H1 (cell line): ENCODE measurements around the gene RSAD1. TPM values are rescaled to one million over a fixed set of nuclear protein-coding genes. Genes with fewer than 3 reads are reported as not detected.

Source experiments
- CTCF ChIA-PET: fragments of 300-600 bp; sonication (Branson Sonifier 250); formaldehyde crosslinking; loops from one replicate; lab custom pipeline; 2021; ENCODE audit not compliant: partially characterized antibody; lab: Charles Lee
- POLR2A ChIA-PET: fragments of 300-600 bp; sonication (Branson Sonifier 250); formaldehyde crosslinking; loops from one replicate; lab custom pipeline; 2021; ENCODE audit warnings: inconsistent platforms; ENCODE audit not compliant: partially characterized antibody; lab: Charles Lee
- DNase-seq, 2 experiments: peaks; one replicate each; pipeline versions ENCODE4 v3.0.0 to v3.0.0-alpha.2; 2010 to 2022; ENCODE audit warnings: low spot score in 2 of 2, low read depth in 1 of 2, mixed read lengths in 1 of 2
- FAIRE-seq: peaks from 2 replicates; lab custom pipeline; 2011; peaks lifted over from hg19 to GRCh38; lab: Jason Lieb, UNC
- H2AFZ ChIP-seq: 2 replicates; pipeline ENCODE4 v1.8.1; 2012; ENCODE audit warnings: low read length, inconsistent platforms
- H2AK5ac ChIP-seq: 2 replicates; pipeline ENCODE4 v1.6.1; 2013; ENCODE audit warnings: low read depth, low read length
- H2BK120ac ChIP-seq: replicated peaks from 2 replicates; pipeline ENCODE3; 2013; ENCODE audit warnings: low read depth, low read length, inconsistent platforms
- H2BK12ac ChIP-seq: 2 replicates; pipeline ENCODE4 v1.6.1; 2013; ENCODE audit warnings: low read depth, low read length
- H2BK15ac ChIP-seq: 2 replicates; pipeline ENCODE4 v1.6.1; 2013; ENCODE audit warnings: low read length
- H2BK20ac ChIP-seq: 2 replicates; pipeline ENCODE4 v1.6.1; 2013; ENCODE audit warnings: low read length
- H2BK5ac ChIP-seq: 2 replicates; pipeline ENCODE4 v1.6.1; 2013; ENCODE audit warnings: low read depth, low read length
- H3K14ac ChIP-seq: 2 replicates; pipeline ENCODE4 v1.6.1; 2013; ENCODE audit warnings: inconsistent platforms; ENCODE audit not compliant: insufficient read length
- H3K18ac ChIP-seq: 2 replicates; pipeline ENCODE4 v1.6.1; 2013; ENCODE audit warnings: low read length; ENCODE audit errors: extremely low read depth
- H3K23ac ChIP-seq: 2 replicates; pipeline ENCODE4 v1.6.1; 2013; ENCODE audit warnings: inconsistent platforms; ENCODE audit not compliant: insufficient read length
- H3K23me2 ChIP-seq: 2 replicates; pipeline ENCODE4 v1.6.1; 2013; ENCODE audit warnings: low read depth, low read length
- H3K27ac ChIP-seq: 2 replicates; pipeline ENCODE4 v1.6.1; 2011; ENCODE audit warnings: low read depth, low read length, inconsistent platforms
- H3K27me3 ChIP-seq, 4 experiments: replicated peaks in 1 of 4; 1 replicate in 1 of 4; 2 replicates in 3 of 4; pipeline versions ENCODE4 v1.6.1 to v1.8.1; 2011 to 2013; ENCODE audit warnings: low read length in 3 of 4, mild to moderate bottlenecking in 3 of 4, inconsistent platforms in 2 of 4, mixed read lengths in 2 of 4, moderate library complexity in 1 of 4; ENCODE audit not compliant: control insufficient read depth in 3 of 4, insufficient read depth in 3 of 4; ENCODE audit errors: extremely low read depth in 1 of 4
- H3K36me3 ChIP-seq, 4 experiments: 2 replicates each; pipeline versions ENCODE4 v1.6.1 to v1.8.1; 2011 to 2013; ENCODE audit warnings: mild to moderate bottlenecking in 4 of 4, low read length in 3 of 4, moderate library complexity in 2 of 4, control low read depth in 1 of 4, inconsistent platforms in 1 of 4; ENCODE audit not compliant: insufficient read depth in 4 of 4, control insufficient read depth in 2 of 4
- H3K4ac ChIP-seq: replicated peaks from 2 replicates; pipeline ENCODE3; 2013; ENCODE audit warnings: low read length, low read depth, mixed read lengths, inconsistent platforms; ENCODE audit not compliant: insufficient read length
- H3K4me1 ChIP-seq, 4 experiments: replicated peaks in 1 of 4; 1 replicate in 1 of 4; 2 replicates in 3 of 4; pipeline versions ENCODE4 v1.6.1 to v1.8.1; 2011 to 2013; ENCODE audit warnings: low read length in 3 of 4, inconsistent platforms in 2 of 4, mixed read lengths in 1 of 4; ENCODE audit not compliant: insufficient read depth in 4 of 4, control insufficient read depth in 3 of 4
- H3K4me2 ChIP-seq, 2 experiments: 2 replicates each; pipeline versions ENCODE4 v1.6.1 to v1.8.1; 2011 to 2013; ENCODE audit warnings: low read depth in 2 of 2, low read length in 2 of 2, control low read depth in 1 of 2, inconsistent platforms in 1 of 2, mild to moderate bottlenecking in 1 of 2; ENCODE audit not compliant: insufficient read depth in 1 of 2
- H3K4me3 ChIP-seq, 4 experiments: fragments of 200-600, 300-600 bp in 1 of 4; sonication (generic), shearing (Covaris generic), sonication (Bioruptor Twin) in 1 of 4; 2 replicates each; pipeline versions ENCODE4 v1.5.1 to v1.8.1; 2011 to 2016; ENCODE audit warnings: low read length in 4 of 4, low read depth in 3 of 4, control low read depth in 2 of 4, inconsistent platforms in 2 of 4, mild to moderate bottlenecking in 2 of 4, mixed read lengths in 1 of 4, moderate library complexity in 1 of 4; ENCODE audit not compliant: insufficient read depth in 2 of 4; ENCODE audit errors: extremely low read depth in 1 of 4
- H3K56ac ChIP-seq: replicated peaks from 2 replicates; pipeline ENCODE3; 2013; ENCODE audit warnings: low read depth, mild to moderate bottlenecking, mixed read lengths, low read length, inconsistent platforms; ENCODE audit not compliant: insufficient read length
- H3K79me1 ChIP-seq: 2 replicates; pipeline ENCODE4 v1.6.1; 2013; ENCODE audit warnings: low read depth, low read length, control low read depth
- H3K79me2 ChIP-seq, 2 experiments: 2 replicates each; pipeline versions ENCODE4 v1.6.1 to v1.8.1; 2012 to 2013; ENCODE audit warnings: low read length in 2 of 2, mild to moderate bottlenecking in 2 of 2, inconsistent platforms in 1 of 2; ENCODE audit not compliant: insufficient read depth in 2 of 2, control insufficient read depth in 1 of 2
- H3K9ac ChIP-seq, 4 experiments: replicated peaks in 1 of 4; 1 replicate in 1 of 4; 2 replicates in 3 of 4; pipeline versions ENCODE4 v1.6.1 to v1.8.1; 2011 to 2013; ENCODE audit warnings: low read depth in 3 of 4, low read length in 3 of 4, control low read depth in 2 of 4, mild to moderate bottlenecking in 2 of 4, moderate library complexity in 2 of 4, inconsistent platforms in 1 of 4; ENCODE audit errors: extremely low read depth in 1 of 4
- H3K9me3 ChIP-seq, 2 experiments: 2 replicates each; pipeline versions ENCODE4 v1.6.1 to v1.8.1; 2012 to 2013; ENCODE audit warnings: mild to moderate bottlenecking in 2 of 2, moderate library complexity in 2 of 2, control low read depth in 1 of 2, inconsistent platforms in 1 of 2, low read depth in 1 of 2, low read length in 1 of 2, mixed read lengths in 1 of 2; ENCODE audit not compliant: insufficient read depth in 2 of 2
- H4K20me1 ChIP-seq, 2 experiments: replicated peaks in 1 of 2; 2 replicates each; pipeline versions ENCODE3 to v1.8.1; 2011 to 2013; ENCODE audit warnings: inconsistent platforms in 2 of 2, low read length in 2 of 2, mild to moderate bottlenecking in 1 of 2; ENCODE audit not compliant: insufficient read depth in 2 of 2, control insufficient read depth in 1 of 2
- H4K5ac ChIP-seq: 2 replicates; pipeline ENCODE4 v1.6.1; 2013; ENCODE audit warnings: low read length, low read depth, mixed read lengths, inconsistent platforms; ENCODE audit not compliant: insufficient read length
- H4K8ac ChIP-seq: 2 replicates; pipeline ENCODE4 v1.8.0; 2013; ENCODE audit warnings: mild to moderate bottlenecking, moderate library complexity, low read length, inconsistent platforms; ENCODE audit not compliant: insufficient read depth; ENCODE audit errors: extremely low read depth
- H4K91ac ChIP-seq: replicated peaks from 2 replicates; pipeline ENCODE3; 2013; ENCODE audit warnings: low read length, mixed read lengths, inconsistent platforms; ENCODE audit not compliant: insufficient read length
- CREB1 ChIP-seq: IDR thresholded peaks from 2 replicates; pipeline ENCODE4 v1.6.1; 2012; ENCODE audit warnings: inconsistent platforms
- WGBS, 2 experiments: shearing (Covaris generic) in 1 of 2; methylation state at CpG; one replicate each; pipeline versions ENCODE4 v1.1.6 to v1.1.7; 2013 to 2015; ENCODE audit warnings: low lambda C conversion rate in 2 of 2, mixed read lengths in 2 of 2, inconsistent platforms in 1 of 2, low coverage in 1 of 2, missing lambda C conversion rate in 1 of 2; ENCODE audit not compliant: insufficient replicate concordance in 2 of 2, insufficient coverage in 1 of 2, insufficient read length in 1 of 2; ENCODE audit errors: extremely low coverage in 1 of 2, missing lambda C conversion rate in 1 of 2; 5-methylcytosine and 5-hydroxymethylcytosine counted together
- polyA plus RNA-seq, 7 experiments: library from polyadenylated mRNA; depleted of rRNA in 3 of 7; stranded (reverse) in 5 of 7; unstranded in 2 of 7; fragments of >200 nt in 5 of 7; fragments of 200-250 nt in 2 of 7; gene quantifications; 1 replicate in 5 of 7; 2 replicates in 1 of 7; 4 replicates in 1 of 7; pipeline versions ENCODE4 v1.2.1 to v1.2.3, GENCODE V29; 2011 to 2013; ENCODE audit warnings: missing spikeins in 2 of 7, mixed read lengths in 2 of 7
- total RNA-seq: library from RNA; stranded (reverse); fragmentation: NEBNext Ultra II Directional; extraction: Animal tissue kit (Norgen Biotek cat#: 25700); gene quantifications from 2 replicates; pipeline ENCODE4 v1.2.1, GENCODE V29; 2021
- TF ChIP-seq, protein P1 (sequence below), 3 experiments: IDR thresholded peaks; 1 replicate in 2 of 3; 2 replicates in 1 of 3; pipeline versions ENCODE4 v1.5.1 to v1.6.1; 2011; ENCODE audit warnings: low read length in 3 of 3, mild to moderate bottlenecking in 3 of 3, inconsistent platforms in 2 of 3, low read depth in 1 of 3, moderate library complexity in 1 of 3; ENCODE audit not compliant: insufficient read depth in 1 of 3; ENCODE audit errors: control extremely low read depth in 1 of 3

RSAD1 gene
- total and polyA plus RNA-seq, 2 of the 8 experiments (the other 6 are each of a cell fraction or from before 2014, with no cell fraction given): 17.9 to 33.5 TPM

DNA sequence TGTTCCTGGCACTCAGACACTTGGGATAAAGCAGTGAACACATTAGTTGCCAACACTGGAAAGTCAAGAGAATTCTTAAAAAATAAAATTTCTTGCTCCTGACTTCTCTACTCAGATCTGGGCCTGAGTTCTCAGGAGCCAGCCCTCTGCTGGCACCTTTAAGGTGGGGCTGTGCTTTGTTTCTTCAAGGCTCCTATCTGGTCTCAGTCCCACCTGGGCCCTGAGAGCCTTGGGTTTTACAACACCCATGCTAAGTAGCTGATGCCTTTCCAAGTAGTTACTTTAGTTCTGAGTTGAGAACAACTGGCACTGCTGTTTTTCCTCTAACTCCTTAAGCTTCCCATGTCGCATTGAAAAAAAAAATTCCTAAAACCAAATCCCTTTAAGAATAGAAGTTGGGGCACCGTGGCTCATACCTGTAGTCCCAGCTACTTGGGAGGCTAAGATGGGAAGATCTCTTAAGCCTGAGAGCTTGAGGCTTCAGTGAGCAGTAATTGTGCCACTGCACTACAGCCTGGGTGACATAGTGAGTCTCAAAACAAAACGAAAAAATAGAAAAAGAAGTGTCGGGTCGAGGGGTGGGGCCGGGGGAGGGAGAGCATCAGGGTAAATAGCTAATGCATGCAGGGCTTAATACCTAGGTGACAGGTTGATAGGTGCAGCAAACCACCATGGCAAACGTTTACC lies 26.6 kb upstream of the RSAD1 start:
- no peak overlapping the region for H4K5ac ChIP-seq
- no peak overlapping the region for H2BK12ac ChIP-seq
- no peak overlapping the region for H3K9ac ChIP-seq
- no peak overlapping the region for H2BK20ac ChIP-seq
- no peaks in the 10 kb centered on the region for H3K23me2 ChIP-seq
- WGBS, 2 experiments: 84% methylated on average over 7 of the region's 7 CpGs; no CpG with 5 or more reads in 1 of the 2 experiments
- ChIA-PET CTCF (interaction anchor here (1.0 kb wide), 1 partner anchor 71 kb away, joined by 4 read pairs; no protein-coding TSS in a partner anchor), POLR2A (no interaction called here)
- DNase-seq: no peak
- TF ChIP-seq CREB1: no peak
- TF ChIP-seq, protein P1, sequence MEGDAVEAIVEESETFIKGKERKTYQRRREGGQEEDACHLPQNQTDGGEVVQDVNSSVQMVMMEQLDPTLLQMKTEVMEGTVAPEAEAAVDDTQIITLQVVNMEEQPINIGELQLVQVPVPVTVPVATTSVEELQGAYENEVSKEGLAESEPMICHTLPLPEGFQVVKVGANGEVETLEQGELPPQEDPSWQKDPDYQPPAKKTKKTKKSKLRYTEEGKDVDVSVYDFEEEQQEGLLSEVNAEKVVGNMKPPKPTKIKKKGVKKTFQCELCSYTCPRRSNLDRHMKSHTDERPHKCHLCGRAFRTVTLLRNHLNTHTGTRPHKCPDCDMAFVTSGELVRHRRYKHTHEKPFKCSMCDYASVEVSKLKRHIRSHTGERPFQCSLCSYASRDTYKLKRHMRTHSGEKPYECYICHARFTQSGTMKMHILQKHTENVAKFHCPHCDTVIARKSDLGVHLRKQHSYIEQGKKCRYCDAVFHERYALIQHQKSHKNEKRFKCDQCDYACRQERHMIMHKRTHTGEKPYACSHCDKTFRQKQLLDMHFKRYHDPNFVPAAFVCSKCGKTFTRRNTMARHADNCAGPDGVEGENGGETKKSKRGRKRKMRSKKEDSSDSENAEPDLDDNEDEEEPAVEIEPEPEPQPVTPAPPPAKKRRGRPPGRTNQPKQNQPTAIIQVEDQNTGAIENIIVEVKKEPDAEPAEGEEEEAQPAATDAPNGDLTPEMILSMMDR (IDR thresholded peaks at IDR 0.05; ENCODE audit: control extremely low read depth in 1 of 3, insufficient read depth in 1 of 3, low read depth in 1 of 3, low read length in 3 of 3): peak in 1 of 3 experiments; percentile 5; a peak in 1 of 4 replicates
- peaks cover 0 to 1% of the 10 kb centered on the region in 2 experiments for H4K20me1 ChIP-seq
- no peak overlapping the region for H2AK5ac ChIP-seq
- H4K8ac ChIP-seq: no peak overlapping the region
- no peak overlapping the region for H3K4ac ChIP-seq
- H4K91ac ChIP-seq: no peak overlapping the region
- H3K4me2 ChIP-seq: no peak overlapping the region
- no peaks in the 10 kb centered on the region for H3K79me2 ChIP-seq
- H2BK5ac ChIP-seq: no peak overlapping the region
- H3K27me3 ChIP-seq: no peaks in the 10 kb centered on the region
- no peak for FAIRE-seq
- no peak overlapping the region for H2BK120ac ChIP-seq
- no peaks in the 10 kb centered on the region for H3K36me3 ChIP-seq
- no peak overlapping the region for H3K23ac ChIP-seq
- H3K4me1 ChIP-seq: no peaks in the 10 kb centered on the region
- H2AFZ ChIP-seq: no peak overlapping the region
- no peak overlapping the region for H2BK15ac ChIP-seq
- H3K9me3 ChIP-seq: no peaks in the 10 kb centered on the region
- no peaks in the 10 kb centered on the region for H3K79me1 ChIP-seq
- no peak overlapping the region for H3K14ac ChIP-seq
- no peak overlapping the region for H3K27ac ChIP-seq
- H3K4me3 ChIP-seq: no peak overlapping the region
- H3K18ac ChIP-seq: no peak overlapping the region
- H3K56ac ChIP-seq: no peak overlapping the region
